Stimulated activated CD8-positive, alpha-beta memory T cell treated with anti-CD3 and anti-CD28 coated beads, Interleukin-4, amount 100 ng/mL, for 48 hours (primary cell): ENCODE measurements around the gene CALN1.
"Not testable (repeated sequence)": the region's sequence is repeated elsewhere in the genome, so short reads cannot be mapped to it uniquely, and the experiment has no call there.

Experiments
- DNase-seq: peaks from one replicate; pipeline ENCODE4 v3.0.0-alpha.2; 2020

The CALN1 gene

GRCh38 chr7:72412121-72412618 is at the start of gene CALN1:
CALN1 (minus strand) TSS chr7:72412338.
- not testable (repeated sequence) for DNase-seq

GRCh38 chr7:72453471-72453870 is 41.3 kb upstream of the CALN1 start:
- no peak for DNase-seq

- DNase-seq: no peak
These were observed 35.5 kb upstream of the CALN1 start for GRCh38 chr7:72447465-72448204.

DNA sequence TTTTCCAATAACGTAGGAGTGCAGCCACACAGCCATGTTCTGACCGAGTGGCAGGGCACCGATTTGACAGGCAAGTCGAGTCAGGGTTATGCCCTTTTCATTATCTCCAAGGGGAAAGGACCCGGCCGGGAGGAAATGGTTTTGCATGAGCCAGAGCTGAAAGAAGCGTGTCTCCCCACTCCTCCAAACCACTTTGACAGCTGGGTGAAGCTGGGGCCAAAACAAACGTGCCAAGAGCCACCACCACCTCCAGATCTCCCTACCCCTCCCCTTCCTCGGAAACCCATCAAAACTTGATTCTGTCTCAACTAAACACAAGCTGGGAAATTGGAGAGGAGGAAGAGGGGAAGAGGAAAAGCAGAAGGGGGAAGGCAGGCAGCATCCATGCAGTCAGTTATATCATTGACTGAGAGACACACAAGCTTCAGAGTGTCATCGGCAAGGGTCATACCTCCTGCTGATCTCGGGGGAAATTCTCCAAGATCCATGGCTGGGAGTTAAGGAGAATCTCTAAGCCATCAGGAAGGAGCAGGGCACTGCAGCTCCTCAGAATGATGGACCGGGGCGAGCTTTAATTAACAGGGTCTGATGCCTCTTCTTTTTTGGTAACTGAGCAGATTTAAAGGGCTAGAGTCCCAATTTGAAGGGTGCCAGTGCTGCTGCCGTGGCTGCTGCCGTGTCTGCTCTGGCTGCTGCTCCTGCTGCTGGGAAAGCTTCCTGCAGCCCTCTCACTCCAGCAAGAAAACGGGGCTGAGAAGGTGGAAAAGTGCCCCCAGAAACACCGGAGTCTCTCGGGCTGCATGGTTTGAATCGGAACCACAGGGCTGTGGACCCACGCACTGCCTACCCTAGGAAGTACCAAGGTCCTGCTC is 34.7 kb upstream of the CALN1 start:
- DNase-seq: no peak

DNA sequence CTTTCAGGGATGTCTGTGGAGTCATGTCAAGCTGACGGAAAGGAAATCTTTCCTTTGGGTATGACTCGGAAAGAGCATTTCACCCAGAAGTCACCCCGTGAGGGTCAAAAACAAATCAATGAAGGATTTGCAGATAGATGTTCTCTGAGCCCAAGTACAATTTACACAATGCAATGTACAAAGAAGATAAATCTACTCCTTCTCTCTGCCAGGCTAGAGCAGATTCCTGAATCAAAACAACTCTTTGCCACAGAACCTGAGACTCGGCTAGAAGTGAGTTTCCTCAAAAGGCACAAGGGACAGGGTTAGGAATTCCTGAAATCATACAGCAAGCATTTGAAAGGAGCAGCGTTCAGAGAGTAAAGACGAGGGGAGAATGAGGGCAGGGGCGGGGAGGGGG is 34.0 kb upstream of the CALN1 start:
- DNase-seq: no peak

DNA sequence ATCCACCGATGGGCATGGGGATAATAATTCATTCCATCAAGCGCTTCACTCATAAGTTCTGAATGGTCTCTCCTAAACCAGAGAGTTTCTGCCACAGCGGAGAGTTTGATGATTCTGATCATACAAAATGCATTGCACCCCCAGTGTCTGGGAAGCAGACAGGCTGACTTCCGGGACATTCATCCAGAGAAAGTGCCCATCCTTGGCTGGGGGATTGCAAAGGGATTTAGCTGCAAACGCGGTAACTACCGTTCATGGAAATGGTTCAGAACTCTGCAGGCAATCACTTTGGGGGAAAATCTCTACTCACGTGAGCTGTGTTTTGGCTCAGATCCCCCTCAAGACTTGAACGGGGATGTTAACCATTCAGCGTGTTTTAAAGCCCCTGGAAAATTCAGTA is 33.4 kb upstream of the CALN1 start:
- no peak for DNase-seq

DNA sequence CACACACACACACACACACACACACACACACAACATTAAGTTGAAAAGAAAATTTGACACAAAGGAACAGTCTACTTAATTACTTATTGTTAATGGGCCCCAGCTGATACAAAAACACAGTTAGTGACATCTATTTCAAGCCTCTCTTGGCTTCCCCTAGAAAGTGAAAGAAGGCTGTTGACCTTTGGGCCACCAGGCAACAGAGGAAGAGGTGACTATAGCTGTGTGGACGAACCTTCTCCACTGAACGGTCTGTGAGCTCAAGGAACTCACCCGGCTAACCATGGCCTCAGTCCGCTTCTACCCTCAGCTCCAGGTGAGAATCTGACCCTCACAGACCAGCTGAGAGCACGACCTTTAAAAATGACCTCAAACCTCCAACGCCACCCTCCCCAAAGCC is 32.9 kb upstream of the CALN1 start:
- DNase-seq: no peak

DNA sequence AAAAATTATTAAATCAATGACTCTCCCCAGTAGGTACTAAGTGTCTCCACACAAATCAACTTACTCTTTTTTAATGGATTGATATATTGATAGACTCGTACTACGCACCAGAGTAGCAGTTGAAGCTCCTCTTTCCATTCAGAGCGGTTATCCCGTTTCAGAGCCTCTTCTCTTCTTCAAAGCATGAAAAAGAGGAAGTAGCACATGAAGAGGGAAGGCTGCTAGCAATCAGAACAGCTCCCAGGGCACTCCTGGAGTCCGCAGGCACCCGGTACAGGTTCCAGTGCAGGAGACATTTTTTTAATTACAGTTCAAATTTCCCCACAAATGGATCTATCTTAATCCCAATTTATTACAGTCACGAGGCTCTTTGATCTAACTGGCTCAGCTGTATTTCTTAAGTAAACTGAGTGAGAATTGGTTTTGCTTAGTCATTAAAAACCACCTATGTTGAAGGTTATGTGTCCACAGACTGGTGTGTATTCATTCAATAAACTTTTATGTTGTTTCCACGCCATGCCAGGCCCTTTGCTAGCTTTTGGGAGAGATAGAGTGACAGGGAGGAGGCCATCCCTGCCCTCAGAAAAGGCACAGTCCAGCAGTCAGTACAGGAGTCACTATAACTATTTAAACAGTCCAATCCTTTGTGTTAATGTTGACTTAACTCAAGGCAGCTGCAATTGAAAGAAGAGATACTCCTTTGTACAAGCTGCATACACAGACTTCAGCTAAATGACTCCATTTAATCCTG is 32.1 kb upstream of the CALN1 start:
- no peak for DNase-seq

DNA sequence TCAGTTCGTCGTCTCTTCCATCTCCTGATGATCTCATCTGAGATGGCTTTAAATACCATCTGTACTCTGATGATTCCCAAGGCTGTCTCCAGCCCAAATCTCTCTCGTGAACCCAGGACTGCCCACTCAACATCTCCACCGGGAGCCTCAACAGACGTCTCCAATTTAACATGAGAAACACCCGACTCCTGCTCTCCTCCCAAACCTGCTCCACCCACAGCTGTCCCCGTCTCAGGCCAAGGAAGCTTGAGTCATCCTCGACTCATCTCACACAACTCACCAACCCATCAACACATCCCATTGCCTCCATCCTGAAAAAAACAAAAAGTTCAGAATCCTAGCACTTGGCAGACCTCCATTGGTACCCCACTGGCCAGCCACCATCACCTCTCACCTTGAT is 29.7 kb upstream of the CALN1 start:
- DNase-seq: no peak

DNA sequence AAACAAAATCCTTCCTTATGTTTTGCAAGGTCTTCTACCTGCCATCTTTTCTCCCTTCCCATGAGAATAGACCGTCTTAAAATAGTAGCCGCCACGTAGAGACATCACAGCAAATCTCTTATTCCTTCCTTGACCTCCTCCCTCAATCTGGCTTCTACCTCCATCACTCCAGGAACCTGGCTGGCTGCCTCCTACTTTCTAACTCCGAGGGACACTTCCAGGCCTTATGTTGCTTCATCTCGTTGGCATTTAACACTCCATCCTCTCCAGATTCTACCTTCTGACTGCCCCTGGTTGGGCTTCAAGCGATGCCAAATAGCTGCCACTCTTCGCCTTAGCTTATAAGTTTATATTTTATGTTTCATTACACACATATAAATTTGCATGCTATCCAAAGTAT is 26.4 kb upstream of the CALN1 start:
- no peak for DNase-seq

DNA sequence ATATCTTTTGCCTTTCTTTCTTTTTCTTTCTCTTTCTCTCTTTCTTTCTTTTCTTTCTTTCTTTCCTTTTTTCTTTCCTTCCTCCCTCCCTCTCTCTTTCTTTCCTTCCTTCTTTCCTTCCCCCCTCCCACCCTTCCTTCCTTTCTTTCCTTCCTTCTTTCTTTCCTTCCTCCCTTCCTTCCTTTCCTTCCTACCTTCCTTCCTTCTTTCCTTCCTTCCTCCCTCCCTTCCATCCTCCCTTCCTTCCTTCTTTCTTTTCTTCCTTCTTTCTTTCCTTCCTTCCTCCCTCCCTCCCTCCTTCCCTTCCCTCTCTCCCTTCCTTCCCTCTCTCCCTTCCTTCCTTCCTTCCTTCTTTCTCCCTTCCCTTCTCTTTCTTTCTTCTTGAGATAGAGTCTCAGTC is 25.5 kb upstream of the CALN1 start:
- DNase-seq: no peak

DNA sequence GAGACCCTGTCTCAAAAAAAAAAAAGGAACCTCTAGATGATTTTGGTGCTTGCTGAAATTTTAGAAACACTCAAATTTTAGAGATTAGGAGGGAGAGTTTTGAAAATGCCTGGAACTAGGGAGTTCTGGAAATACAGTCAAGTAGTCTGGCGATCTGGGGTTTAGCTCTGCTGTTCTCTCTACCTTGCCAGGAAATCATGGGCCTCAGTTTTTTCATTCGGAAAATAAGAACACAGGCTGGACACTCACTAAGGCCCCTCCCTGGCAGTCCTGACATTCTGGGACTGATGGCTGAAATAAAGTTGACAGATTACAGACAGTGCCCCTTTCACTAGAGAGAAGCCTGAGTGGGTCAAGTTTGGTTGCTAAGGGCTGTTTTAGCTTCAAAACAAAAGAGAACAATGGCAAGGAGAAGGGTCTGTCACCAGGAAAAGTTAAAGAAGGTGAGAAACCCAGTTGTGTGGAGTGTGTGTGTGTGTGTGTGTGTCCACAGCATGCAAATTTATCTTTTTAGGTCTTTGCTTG is 25.0 kb upstream of the CALN1 start:
- DNase-seq: no peak

- no peak for DNase-seq
These were observed 23.9 kb upstream of the CALN1 start for GRCh38 chr7:72435925-72436480.

DNA sequence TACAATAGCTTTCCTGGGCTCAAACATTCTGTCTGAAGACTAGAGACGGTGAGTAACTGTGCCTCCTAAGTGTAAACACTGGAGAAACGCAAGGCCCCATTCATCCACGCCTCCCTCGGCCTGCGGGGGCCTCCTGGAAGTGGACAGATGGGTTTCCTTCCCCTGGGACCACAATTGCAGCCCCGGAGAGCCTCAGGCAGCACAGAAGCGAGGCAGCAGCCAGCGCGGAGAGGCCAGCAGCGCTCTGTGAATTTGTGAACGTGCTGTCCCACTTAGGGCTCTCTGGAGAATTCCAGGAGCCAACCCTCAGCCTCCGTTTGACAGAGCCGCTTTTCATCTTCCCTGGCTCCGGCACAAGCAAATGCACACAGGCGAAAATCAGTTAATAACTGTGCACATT is 23.2 kb upstream of the CALN1 start:
- no peak for DNase-seq

GRCh38 chr7:72430531-72430930 is 18.4 kb upstream of the CALN1 start:
- DNase-seq: no peak

DNA sequence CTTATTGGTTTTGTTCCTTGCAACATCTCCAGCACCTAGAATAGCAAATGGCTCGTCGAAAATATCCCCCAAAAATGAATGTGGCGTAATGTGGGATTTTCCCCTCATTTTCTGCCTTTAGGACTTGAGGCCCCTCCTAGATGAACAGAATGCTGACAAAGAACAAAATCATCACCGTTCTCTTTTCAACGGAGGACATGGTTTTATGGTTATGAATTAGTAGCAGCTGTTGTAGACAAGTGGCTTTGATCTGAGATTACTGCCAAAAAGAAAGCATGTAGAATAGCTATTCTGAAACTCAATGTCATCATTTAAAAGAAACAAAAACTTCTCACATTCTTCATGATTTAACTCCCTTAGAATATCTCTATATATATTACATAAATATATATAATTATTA is 17.2 kb upstream of the CALN1 start:
- DNase-seq: no peak

DNA sequence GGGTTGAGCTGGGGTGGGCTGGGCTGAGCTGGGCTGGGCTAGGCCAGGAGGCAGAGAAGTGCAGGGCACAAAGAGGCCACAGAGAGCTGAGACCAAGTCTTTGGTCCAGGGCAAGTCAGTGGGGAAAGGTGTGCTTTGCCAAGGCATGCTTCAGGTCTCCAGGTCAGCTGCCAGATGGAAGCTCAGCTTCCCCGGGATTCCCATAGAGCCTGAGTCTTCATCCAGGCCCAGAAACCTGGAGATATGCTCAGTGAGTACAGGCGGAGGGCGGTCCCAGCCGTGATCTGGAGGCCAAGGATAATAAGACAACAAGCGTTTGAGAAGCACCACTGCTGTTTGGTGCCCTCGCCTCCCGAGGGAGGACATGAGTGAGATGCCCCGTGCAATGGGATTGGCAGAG is 4.7 kb upstream of the CALN1 start:
- no peak for DNase-seq

DNA sequence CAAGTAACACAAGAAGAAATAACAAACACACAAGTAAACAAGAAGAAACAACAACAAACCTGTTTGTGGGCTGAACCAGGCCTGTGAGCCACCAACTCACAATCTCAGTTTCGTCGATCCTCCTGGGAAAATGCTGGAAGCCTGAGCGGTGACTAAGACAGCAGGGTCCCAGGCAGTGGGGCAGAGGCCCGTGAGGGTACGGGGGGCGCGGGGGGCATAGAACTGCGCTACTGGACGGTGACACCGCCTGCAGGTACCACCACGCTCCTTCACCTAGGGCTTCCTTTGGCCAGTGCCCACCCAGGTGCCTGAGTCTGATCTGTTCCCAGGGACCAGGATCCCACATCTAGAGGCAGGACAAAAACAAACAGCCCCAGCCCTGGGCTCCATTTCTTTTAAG is 3.4 kb upstream of the CALN1 start:
- DNase-seq: no peak

DNA sequence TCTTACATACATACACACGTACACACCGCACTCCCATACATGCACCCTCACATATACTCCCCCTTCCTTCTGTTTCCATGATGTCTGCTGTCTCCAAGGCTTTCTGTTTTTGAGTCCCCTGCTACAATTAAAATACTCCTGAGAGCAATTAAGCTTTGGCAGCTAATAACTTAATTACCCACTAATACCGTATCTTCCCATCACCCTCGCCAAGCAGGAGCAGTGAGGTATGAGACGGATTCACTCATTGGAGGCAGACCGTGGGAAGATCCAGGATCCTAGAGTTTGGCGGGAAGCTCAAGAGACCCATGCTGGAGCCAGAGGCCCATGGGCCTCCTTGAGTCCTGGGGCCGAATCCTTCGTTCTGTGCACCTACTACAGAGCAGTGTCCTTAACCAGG is 1.7 kb upstream of the CALN1 start:
- no peak for DNase-seq

DNA sequence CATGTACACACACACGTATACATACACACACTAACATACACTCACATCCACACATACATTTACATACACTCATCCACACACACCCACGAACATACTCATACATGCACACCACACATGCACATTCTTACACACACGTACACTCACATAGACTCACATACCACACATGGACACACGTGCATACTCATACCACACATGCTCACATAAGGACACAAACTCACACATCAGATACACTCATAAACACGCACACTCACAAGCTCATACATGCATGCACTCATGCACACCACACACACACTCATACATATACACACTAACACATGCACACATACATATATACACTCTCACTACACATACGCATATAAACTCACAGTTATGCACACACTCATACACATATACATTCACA is 1.2 kb upstream of the CALN1 start:
- no peak for DNase-seq

DNA sequence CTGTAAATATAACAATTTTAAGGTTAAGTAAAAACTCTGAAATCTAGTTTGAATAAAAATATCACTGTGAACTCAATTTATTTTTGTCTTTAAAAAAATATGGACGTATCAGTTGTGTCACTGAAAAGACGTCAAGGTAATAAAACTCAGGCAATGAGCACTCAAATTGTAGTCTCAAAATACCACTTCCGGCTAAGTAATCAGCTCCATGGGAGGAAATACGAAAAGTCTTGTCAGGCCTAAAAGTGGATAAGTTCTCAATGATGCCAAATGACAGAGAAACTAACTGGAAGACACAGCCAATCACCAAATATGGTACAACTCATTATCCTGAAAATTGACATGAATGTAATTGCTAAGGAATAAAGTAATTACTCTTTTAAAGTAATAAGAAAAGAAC is 719 bp downstream of the CALN1 start:
- DNase-seq: no peak

DNA sequence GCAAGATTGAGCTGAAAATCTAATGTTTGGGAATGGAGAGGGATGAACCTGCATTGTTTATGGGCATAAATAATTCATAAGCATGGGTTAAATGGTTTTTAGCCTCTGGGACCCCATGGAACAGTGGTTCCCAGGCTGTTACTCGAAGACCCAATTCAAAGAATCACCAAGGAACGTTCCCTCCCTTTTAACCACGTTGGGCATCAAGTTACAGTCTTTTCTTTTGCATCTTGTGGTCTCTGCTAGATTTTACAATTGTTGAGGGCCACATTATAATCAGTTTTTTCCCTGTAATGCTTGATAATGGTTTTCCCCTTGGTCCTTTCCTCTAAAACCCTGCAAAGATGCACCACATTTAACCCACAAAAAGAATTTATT is 2.5 kb downstream of the CALN1 start:
- DNase-seq: no peak
